ENCODE results near the gene UBAP2.
"Not testable (repeated sequence)": the region's sequence is repeated elsewhere in the genome, so short reads cannot be mapped to it uniquely, and the experiment has no call there.

UBAP2 gene

GRCh38 chr9:34049630-34050384, 1.1 kb upstream of the UBAP2 start:
- Histone ChIP-seq H3K4me3 (ENCODE audit: severe bottlenecking) (peak overlapping the region; percentile 62), H3K36me3 (ENCODE audit: low read depth) (peaks cover 2% of the 10 kb centered on the region), H3K4me1 (ENCODE audit: insufficient read depth, poor library complexity, severe bottlenecking) (peaks cover 12% of the 10 kb centered on the region), H3K27me3 (ENCODE audit: insufficient read depth, poor library complexity, severe bottlenecking) (no peaks in the 10 kb centered on the region), H3K9me3 (ENCODE audit: severe bottlenecking) (no peaks in the 10 kb centered on the region), H3K27ac (ENCODE audit: poor library complexity, severe bottlenecking) (peak overlapping the region; percentile 75)
- ATAC-seq (ENCODE audit: low read depth) (no peak), DNase-seq (ENCODE audit: low spot score) (no peak)
- TF ChIP-seq CTCF (IDR thresholded peaks at IDR 0.05; ENCODE audit: poor library complexity, severe bottlenecking): no peak

- H3K27me3 ChIP-seq (ENCODE audit: insufficient read depth, poor library complexity, severe bottlenecking): no peaks in the 10 kb centered on the region
- no peaks in the 10 kb centered on the region for H3K9me3 ChIP-seq (ENCODE audit: severe bottlenecking)
- TF ChIP-seq CTCF (IDR thresholded peaks at IDR 0.05; ENCODE audit: poor library complexity, severe bottlenecking): no peak
- peak overlapping the region; percentile 62 for H3K4me3 ChIP-seq (ENCODE audit: severe bottlenecking)
- peaks cover 13% of the 10 kb centered on the region for H3K36me3 ChIP-seq (ENCODE audit: low read depth)
- ATAC-seq (ENCODE audit: low read depth) (peak; percentile 45), DNase-seq (ENCODE audit: low spot score) (peak; percentile 66)
- H3K27ac ChIP-seq (ENCODE audit: poor library complexity, severe bottlenecking): peak overlapping the region; percentile 75
- peaks cover 12% of the 10 kb centered on the region for H3K4me1 ChIP-seq (ENCODE audit: insufficient read depth, poor library complexity, severe bottlenecking)
Measured at GRCh38 chr9:34047864-34048726, 592 bp downstream of the UBAP2 start.

- Histone ChIP-seq H3K27ac (ENCODE audit: poor library complexity, severe bottlenecking) (peak overlapping the region; percentile 75), H3K27me3 (ENCODE audit: insufficient read depth, poor library complexity, severe bottlenecking) (no peaks in the 10 kb centered on the region), H3K4me3 (ENCODE audit: severe bottlenecking) (peak overlapping the region; percentile 62), H3K9me3 (ENCODE audit: severe bottlenecking) (no peaks in the 10 kb centered on the region), H3K4me1 (ENCODE audit: insufficient read depth, poor library complexity, severe bottlenecking) (peaks cover 12% of the 10 kb centered on the region), H3K36me3 (ENCODE audit: low read depth) (peaks cover 22% of the 10 kb centered on the region)
- ATAC-seq (ENCODE audit: low read depth) (no peak), DNase-seq (ENCODE audit: low spot score) (no peak)
- no peak for TF ChIP-seq CTCF (IDR thresholded peaks at IDR 0.05; ENCODE audit: poor library complexity, severe bottlenecking)
Measured at GRCh38 chr9:34046784-34047379, 1.8 kb downstream of the UBAP2 start.

- Histone ChIP-seq H3K27ac (ENCODE audit: poor library complexity, severe bottlenecking) (no peak overlapping the region), H3K36me3 (ENCODE audit: low read depth) (peaks cover 24% of the 10 kb centered on the region), H3K27me3 (ENCODE audit: insufficient read depth, poor library complexity, severe bottlenecking) (no peaks in the 10 kb centered on the region), H3K9me3 (ENCODE audit: severe bottlenecking) (no peaks in the 10 kb centered on the region), H3K4me1 (ENCODE audit: insufficient read depth, poor library complexity, severe bottlenecking) (peaks cover 12% of the 10 kb centered on the region), H3K4me3 (ENCODE audit: severe bottlenecking) (no peak overlapping the region)
- ATAC-seq (ENCODE audit: low read depth): no peak
- no peak for TF ChIP-seq CTCF (IDR thresholded peaks at IDR 0.05; ENCODE audit: poor library complexity, severe bottlenecking)
- DNase-seq (ENCODE audit: low spot score): no peak
Measured at GRCh38 chr9:34045903-34046302, 2.8 kb downstream of the UBAP2 start.

GRCh38 chr9:34042074-34042473, 6.6 kb downstream of the UBAP2 start:
- H3K4me3 ChIP-seq (ENCODE audit: severe bottlenecking); H3K27me3 ChIP-seq (ENCODE audit: insufficient read depth, poor library complexity, severe bottlenecking); H3K27ac ChIP-seq (ENCODE audit: poor library complexity, severe bottlenecking); H3K4me1 ChIP-seq (ENCODE audit: insufficient read depth, poor library complexity, severe bottlenecking); ATAC-seq (ENCODE audit: low read depth); H3K9me3 ChIP-seq (ENCODE audit: severe bottlenecking); DNase-seq (ENCODE audit: low spot score): not testable (repeated sequence)
- H3K36me3 ChIP-seq (ENCODE audit: low read depth): peaks cover 36% of the 10 kb centered on the region

- not testable (repeated sequence) for H3K4me3 ChIP-seq (ENCODE audit: severe bottlenecking); H3K27ac ChIP-seq (ENCODE audit: poor library complexity, severe bottlenecking); H3K27me3 ChIP-seq (ENCODE audit: insufficient read depth, poor library complexity, severe bottlenecking); H3K4me1 ChIP-seq (ENCODE audit: insufficient read depth, poor library complexity, severe bottlenecking); ATAC-seq (ENCODE audit: low read depth); DNase-seq (ENCODE audit: low spot score); H3K9me3 ChIP-seq (ENCODE audit: severe bottlenecking)
- peaks cover 42% of the 10 kb centered on the region for H3K36me3 ChIP-seq (ENCODE audit: low read depth)
Measured at GRCh38 chr9:34038851-34039250, 9.8 kb downstream of the UBAP2 start.

Data from RWPE2 (cell line).